HG02763 (cell line): ENCODE measurements around the gene SMO.
"Not testable (repeated sequence)": the region's sequence is repeated elsewhere in the genome, so short reads cannot be mapped to it uniquely, and the experiment has no call there.

ENCODE experiments used
- ATAC-seq: cut with Tn5 transposase; IDR thresholded peaks from one replicate; pipeline ENCODE4 v1.9.1; 2021; ENCODE audit warnings: mild to moderate bottlenecking, moderate library complexity; ENCODE audit not compliant: unreplicated experiment

Gene SMO

GRCh38 chr7:129208667-129209066 is 20.2 kb downstream of the SMO start:
- no peak for ATAC-seq

- no peak for ATAC-seq
These were observed 20.9 kb downstream of the SMO start for GRCh38 chr7:129209067-129209926.

DNA sequence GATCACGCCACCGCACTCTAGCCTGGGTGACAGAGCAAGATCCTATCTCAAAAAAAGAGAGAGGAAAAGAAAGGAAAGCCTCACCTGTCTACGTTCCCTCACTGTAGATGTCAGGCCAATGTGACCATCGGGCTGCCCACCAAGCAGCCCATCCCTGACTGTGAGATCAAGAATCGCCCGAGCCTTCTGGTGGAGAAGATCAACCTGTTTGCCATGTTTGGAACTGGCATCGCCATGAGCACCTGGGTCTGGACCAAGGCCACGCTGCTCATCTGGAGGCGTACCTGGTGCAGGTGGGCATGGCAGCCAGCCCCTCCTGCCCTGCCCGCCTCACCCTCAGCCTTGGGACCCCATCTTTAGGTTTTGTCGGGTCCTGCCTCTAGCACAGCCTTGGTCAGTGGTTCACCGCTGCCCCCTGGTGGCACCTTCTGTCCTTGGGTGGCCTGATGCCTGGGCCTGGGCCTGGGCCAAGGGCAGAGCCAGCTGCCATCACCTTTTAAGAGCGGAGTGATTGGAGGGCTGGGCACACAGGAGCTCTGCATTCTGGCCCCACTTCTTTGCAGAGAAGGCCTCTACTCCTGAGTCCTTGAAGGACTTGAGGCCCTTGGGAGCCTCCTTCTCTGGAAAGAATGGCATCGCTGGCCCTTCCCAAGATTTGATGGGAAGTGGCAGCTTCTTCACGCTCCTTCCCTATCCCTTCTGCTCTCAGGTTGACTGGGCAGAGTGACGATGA is 22.0 kb downstream of the SMO start:
- ATAC-seq: no peak

- no peak for ATAC-seq
These were observed 22.5 kb downstream of the SMO start for GRCh38 chr7:129210989-129211312.

- ATAC-seq: no peak
These were observed 23.7 kb downstream of the SMO start for GRCh38 chr7:129212126-129212525.

DNA sequence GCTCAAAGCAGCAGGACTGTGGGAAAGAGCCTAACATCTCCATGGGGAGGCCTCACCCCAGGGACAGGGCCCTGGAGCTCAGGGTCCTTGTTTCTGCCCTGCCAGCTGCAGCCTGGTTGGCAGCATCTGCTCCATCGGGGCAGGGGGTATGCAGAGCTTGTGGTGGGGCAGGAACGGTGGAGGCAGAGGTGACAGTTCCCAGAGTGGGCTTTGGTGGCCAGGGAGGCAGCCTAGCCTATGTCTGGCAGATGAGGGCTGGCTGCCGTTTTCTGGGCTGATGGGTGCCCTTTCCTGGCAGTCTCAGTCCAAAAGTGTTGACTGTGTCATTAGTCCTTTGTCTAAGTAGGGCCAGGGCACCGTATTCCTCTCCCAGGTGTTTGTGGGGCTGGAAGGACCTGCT is 24.2 kb downstream of the SMO start:
- ATAC-seq: no peak

DNA sequence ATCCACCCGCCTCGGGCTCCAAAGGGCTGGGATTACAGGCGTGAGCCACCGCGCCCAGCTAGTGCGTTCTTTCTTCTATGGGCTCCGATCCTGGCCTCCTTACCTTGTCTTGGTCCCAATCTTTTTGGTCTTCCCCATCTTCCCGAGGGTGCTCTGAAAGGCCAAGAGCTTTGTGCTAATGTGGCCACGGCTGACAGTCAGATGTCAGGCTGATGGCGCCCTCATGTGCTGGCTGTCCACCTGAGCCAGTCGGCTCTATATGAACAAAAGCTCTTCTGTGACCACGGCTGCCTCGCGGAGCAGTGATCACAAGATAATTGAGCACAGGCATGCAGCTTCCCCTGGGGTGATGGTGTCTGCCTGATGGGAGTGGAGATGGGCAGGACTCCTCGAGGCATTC is 25.4 kb downstream of the SMO start:
- ATAC-seq: no peak

DNA sequence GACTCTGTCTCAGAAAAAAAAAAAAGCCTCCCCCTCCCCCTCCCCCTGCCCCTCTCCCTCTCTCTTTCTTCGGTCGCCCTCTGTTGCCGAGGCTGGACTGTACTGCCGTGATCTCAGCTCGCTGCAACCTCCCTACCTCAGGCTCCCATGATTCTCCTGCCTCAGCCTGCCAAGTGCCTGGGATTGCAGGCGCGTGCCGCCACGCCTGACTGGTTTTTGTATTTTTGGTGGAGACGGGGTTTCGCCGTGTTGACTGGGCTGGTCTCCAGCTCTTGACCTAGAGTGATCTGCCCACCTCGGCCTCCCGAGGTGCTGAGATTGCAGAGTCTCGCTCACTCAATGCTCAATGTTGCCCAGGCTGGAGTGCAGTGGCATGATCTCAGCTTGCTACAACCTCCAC is 27.3 kb downstream of the SMO start:
- not testable (repeated sequence) for ATAC-seq

- not testable (repeated sequence) for ATAC-seq
These were observed 27.8 kb downstream of the SMO start for GRCh38 chr7:129216101-129216715.

DNA sequence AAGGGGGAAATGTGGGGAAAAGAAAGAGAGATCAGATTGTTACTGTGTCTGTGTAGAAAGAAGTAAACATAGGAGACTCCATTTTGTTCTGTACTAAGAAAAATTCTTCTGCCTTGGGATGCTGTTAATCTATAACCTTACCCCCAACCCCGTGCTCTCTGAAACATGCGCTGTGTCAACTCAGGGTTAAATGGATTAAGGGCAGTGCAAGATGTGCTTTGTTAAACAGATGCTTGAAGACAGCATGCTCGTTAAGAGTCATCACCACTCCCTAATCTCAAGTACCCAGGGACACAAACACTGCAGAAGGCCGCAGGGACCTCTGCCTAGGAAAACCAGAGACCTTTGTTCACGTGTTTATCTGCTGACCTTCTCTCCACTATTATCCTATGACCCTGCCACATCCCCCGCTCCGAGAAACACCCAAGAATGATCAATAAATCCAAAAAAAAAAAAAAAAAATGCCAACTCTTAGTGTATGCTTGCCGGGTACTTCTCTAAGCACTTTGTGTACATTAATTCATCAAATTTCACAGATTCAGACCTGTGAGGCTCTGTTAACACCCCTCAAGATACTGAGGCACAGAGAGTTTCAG is 28.5 kb downstream of the SMO start:
- not testable (repeated sequence) for ATAC-seq

DNA sequence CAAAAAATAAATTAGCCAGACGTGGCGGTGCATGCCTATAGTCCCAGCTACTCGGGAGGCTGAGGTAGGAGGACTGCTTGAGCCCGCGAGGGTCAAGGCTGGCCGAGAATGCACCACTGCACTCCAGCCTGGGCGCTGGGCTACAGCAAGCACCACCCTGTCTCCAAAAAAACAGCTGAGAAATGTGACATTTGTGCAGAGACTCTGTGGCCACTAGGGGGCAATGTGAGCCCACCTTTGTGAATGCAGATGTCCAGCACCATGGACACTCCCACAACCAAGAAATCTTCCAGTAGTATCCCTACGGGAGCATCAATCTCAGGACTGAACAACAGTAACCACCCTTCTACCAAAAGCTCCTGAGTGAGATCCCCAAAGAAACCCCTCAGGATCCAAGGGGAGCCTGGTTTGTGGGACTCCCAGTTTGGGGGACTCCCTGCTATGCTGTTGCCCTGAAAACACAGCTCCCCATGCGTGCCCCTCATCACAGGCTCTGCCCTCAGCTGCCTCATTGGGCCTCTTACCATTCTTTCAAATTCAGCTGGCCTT is 30.2 kb downstream of the SMO start:
- no peak for ATAC-seq

- ATAC-seq: not testable (repeated sequence)
These were observed 30.7 kb downstream of the SMO start for GRCh38 chr7:129219166-129219565.

- no peak for ATAC-seq
These were observed 33.6 kb downstream of the SMO start for GRCh38 chr7:129222064-129222463.

DNA sequence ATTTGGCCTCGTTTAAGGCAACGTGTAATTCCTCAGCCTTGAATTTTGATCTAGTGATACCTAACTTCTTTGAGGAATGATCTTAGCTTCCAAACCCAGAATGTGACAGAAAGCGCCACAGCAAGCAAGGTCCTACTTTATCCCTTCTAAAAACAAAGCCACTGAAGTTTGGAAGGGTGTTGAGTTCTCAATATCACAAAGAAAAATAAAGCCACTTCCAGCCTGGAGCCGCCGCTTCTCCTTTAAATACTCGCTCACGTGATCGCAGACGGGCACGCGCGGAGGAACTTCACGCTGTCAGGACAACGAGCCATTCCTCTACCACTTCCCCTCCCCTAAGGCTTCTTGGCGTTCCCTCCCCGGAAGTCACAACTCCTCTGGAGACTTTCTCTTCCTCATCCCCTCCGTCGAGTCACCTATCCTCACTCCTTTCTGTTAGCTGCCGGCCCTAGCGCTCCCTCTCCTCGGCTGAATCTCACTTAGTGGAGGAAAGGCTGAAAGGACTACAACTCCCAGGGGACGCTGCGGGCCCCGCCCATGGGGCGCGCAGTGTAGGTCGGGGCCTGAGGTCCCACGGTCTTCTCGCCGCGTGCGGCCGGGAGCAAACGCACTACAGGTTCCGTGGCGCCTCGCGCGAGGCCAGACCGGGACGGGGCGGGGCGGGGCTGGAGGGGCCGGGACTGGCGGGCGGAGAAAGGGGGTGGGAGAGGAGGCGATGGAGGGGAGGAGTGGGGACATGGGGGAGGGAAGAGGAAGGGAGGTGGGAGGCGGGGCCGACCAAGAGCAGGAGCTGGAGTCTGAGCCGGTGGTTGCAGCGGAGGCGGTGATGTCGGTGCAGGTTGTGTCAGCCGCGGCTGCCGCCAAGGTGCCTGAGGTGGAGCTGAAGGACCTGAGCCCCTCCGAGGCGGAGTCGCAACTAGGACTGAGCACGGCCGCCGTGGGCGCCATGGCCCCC is 36.1 kb downstream of the SMO start, which contains the start of gene AHCYL2:
TSS of gene AHCYL2 (plus strand) at position 780 of the 955 bp plus-strand sequence.
- peak; percentile 90 for ATAC-seq

- ATAC-seq: peak; percentile 28
These were observed 36.9 kb downstream of the SMO start for GRCh38 chr7:129225206-129225930.

DNA sequence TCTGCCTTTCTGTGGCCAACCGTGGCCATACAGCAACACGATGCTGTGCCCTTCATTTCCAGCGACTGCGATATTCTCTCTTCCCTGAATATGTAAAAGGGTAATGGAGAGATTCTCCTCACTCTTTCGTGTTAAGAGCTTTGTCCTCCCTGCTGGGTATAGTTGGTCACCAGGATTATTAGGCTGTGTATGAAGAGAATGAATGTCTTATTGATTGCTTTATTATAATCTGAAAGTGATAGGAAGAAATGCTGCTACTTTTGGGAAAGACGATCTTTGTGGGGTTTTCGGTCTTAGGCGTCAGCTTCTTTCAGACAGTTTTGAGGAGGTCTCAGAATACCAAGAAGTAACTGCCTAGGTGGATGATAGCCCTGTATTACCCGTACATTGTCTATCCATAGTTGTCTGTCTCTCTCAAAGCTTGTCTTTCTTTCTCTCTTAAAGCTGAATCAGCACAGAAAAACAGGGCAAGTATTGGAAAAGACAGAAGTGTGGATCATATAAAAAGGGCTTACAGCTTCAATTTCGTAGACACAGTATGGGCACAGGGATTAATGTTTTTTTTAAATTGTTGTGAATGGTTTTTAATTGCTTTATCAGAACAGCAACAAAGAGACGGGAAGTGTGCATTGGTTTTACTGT is 37.6 kb downstream of the SMO start:
- ATAC-seq: no peak

DNA sequence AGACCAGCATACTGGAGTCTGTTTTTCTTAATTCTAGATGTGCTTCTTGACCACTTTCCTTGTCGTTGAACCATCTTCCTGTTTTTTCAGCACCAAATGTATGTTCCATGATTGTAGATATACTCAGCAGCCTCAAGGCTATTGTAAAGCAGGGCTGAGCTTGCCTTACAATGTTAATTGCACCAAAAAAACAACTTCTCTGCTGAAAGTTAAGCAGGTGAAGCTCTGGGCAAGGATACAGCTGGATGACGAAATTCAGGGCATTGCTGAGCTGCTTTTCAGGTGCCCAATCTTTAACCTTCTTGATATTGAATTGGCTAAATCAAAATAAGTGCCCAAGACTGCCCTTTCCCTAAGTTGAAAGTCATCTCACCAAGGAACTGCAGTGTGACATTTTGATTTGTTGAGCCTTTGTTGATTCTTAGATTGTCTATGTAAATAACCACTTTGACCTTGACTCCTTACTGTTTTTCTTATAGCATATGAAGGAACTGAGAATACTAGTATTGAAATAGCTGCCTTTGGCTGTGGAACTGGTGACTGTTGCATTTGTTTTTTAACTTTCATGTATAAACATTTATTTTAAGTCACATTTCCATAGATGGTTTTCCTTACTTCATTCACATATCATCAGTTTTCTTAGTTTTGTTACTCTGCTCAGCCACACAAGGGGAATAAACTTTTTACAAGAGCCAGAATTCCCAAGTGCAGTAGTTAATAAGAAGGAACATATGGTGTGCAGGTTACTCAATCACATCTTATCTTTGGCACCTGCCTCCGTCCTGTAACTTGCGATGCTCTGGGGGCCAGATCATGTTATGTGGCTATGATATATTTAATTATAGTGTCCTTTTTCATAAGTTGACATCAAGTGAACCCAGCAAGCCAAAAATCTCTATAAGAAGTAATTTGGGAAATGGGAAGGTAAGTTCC is 39.5 kb downstream of the SMO start:
- ATAC-seq: no peak

DNA sequence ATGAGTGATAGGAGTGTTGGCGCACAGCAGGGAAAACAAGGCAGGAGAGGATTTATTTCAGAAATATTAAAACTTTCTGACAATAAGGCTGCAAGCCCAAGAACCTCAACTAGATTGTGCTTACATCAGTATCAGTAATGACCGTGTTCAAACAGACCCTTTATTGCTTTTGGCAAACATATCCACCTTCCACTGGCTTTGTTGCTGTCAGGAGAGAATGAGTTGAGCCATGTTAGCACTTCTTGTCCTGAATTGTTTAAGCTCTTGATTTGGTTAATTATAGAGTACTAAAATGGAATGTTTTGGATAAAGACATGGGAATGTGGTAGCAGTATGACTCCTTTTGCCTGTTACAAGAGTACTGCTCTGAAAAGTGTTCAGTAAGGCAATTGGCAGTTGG is 40.2 kb downstream of the SMO start:
- no peak for ATAC-seq
